SU-DHL-6 (cell line): ENCODE results near the gene LCE2B.

Source experiments
- EZH2phosphoT487 ChIP-seq: fragments of 200-600 bp; sonication (generic), shearing (Covaris generic); conservative IDR thresholded peaks from 2 replicates; pipeline ENCODE4 v1.6.1; 2018; ENCODE audit warnings: mild to moderate bottlenecking, antibody characterized with exemption, low read length, moderate library complexity, mixed read lengths
- TF ChIP-seq, protein P1 (sequence below): fragments of 200-600 bp; sonication (generic); IDR thresholded peaks from one replicate; pipeline ENCODE4 v1.5.1; 2017; ENCODE audit warnings: antibody characterized with exemption, mild to moderate bottlenecking, low read length, moderate library complexity; ENCODE audit not compliant: insufficient read depth, poor library complexity, severe bottlenecking

DNA sequence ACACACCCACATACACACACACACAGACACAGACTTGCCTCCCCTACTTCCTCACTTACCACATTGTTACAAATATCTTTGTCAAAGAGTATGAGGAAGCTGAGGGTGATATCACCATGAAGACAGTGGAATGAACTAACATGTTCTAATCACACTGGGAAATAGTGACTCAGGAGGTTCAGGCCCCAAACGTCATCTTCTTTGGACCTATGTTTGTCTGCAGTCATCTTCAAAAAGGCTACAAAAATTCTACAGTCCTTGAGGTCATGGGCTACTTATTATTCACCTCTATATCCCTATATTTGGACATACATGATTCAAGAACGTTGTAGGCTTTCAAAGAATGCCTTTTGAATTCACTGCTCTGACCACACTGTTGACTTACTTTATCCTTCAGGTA, 12.9 kb upstream of the LCE2B start:
- TF ChIP-seq, protein P1, sequence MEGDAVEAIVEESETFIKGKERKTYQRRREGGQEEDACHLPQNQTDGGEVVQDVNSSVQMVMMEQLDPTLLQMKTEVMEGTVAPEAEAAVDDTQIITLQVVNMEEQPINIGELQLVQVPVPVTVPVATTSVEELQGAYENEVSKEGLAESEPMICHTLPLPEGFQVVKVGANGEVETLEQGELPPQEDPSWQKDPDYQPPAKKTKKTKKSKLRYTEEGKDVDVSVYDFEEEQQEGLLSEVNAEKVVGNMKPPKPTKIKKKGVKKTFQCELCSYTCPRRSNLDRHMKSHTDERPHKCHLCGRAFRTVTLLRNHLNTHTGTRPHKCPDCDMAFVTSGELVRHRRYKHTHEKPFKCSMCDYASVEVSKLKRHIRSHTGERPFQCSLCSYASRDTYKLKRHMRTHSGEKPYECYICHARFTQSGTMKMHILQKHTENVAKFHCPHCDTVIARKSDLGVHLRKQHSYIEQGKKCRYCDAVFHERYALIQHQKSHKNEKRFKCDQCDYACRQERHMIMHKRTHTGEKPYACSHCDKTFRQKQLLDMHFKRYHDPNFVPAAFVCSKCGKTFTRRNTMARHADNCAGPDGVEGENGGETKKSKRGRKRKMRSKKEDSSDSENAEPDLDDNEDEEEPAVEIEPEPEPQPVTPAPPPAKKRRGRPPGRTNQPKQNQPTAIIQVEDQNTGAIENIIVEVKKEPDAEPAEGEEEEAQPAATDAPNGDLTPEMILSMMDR = no peak
- TF ChIP-seq EZH2phosphoT487 = no peak
